GM18520 (cell line): ENCODE measurements around the gene CA11.

Source experiments
- ATAC-seq: cut with Tn5 transposase; IDR thresholded peaks from one replicate; pipeline ENCODE4 v1.9.1; 2021; ENCODE audit not compliant: unreplicated experiment

The CA11 gene

GRCh38 chr19:48588670-48589401, 57.2 kb downstream of the CA11 start:
- no peak for ATAC-seq
